A549 (cell line): ENCODE measurements around the gene STIMATE. TPM values are rescaled to one million over a fixed set of nuclear protein-coding genes. Genes with fewer than 3 reads are reported as not detected.

ENCODE experiments used
- ATAC-seq, 2 experiments: fragments of 200-7000 bp in 1 of 2; fragments of >200 bp in 1 of 2; cut with Nextera tagmentation in 1 of 2; cut with Tn5 transposase in 1 of 2; 3 replicates each; pipeline versions ENCODE4 v1.8.0 to v1.9.1; 2018 to 2020; ENCODE audit warnings: mild to moderate bottlenecking in 1 of 2, moderate library complexity in 1 of 2
- CTCF ChIA-PET: fragments of 300-600 bp; sonication (Branson Sonifier 250); formaldehyde crosslinking; extraction: SDS; loops from one replicate; lab custom pipeline; 2021; ENCODE audit warnings: antibody characterized with exemption, inconsistent platforms; lab: Yijun Ruan, JAX
- POLR2A ChIA-PET: fragments of 350-600 bp; formaldehyde crosslinking; extraction: SDS; loops from one replicate; lab custom pipeline; 2021; ENCODE audit warnings: antibody characterized with exemption, inconsistent platforms; lab: Yijun Ruan, JAX
- DNase-seq, 2 experiments: peaks; one replicate each; pipeline versions ENCODE4 v3.0.0 to v3.0.0-alpha.2; 2011 to 2016; ENCODE audit warnings: low read depth in 1 of 2, low spot score in 1 of 2
- FAIRE-seq: peaks from 2 replicates; lab custom pipeline; 2011; peaks lifted over from hg19 to GRCh38; lab: Jason Lieb, UNC
- H3K27ac ChIP-seq, 2 experiments: fragments of >200 bp; sonication (Bioruptor Twin); formaldehyde crosslinking; 3 replicates each; pipeline ENCODE4 v1.5.1; 2016 to 2017
- H3K4me1 ChIP-seq: fragments of >200 bp; sonication (Bioruptor Twin); formaldehyde crosslinking; 3 replicates; pipeline ENCODE4 v1.6.1; 2016
- H3K4me2 ChIP-seq: fragments of >200 bp; sonication (Bioruptor Twin); formaldehyde crosslinking; 3 replicates; pipeline ENCODE4 v1.6.1; 2016
- H3K4me3 ChIP-seq: fragments of >200 bp; sonication (Bioruptor Twin); formaldehyde crosslinking; 3 replicates; pipeline ENCODE4 v1.5.1; 2016
- H3K9me3 ChIP-seq: fragments of >200 bp; sonication (Bioruptor Twin); formaldehyde crosslinking; 3 replicates; pipeline ENCODE4 v1.6.1; 2016
- CHD2 ChIP-seq: fragments of 150-350 bp; IDR thresholded peaks from 2 replicates; pipeline ENCODE4 v1.6.1; 2014; ENCODE audit warnings: low read length; ENCODE audit not compliant: partially characterized antibody
- FOSL2 ChIP-seq, 2 experiments: fragments of 450-650 bp in 1 of 2; fragments of >200 bp in 1 of 2; sonication (Bioruptor Twin) in 1 of 2; formaldehyde crosslinking; IDR thresholded peaks; 2 replicates each; pipeline versions ENCODE4 v1.5.0 to v1.6.1; 2016 to 2020; ENCODE audit warnings: mild to moderate bottlenecking in 1 of 2, moderate library complexity in 1 of 2
- HOXB13 ChIP-seq: fragments of 250-450 bp; sonication (Bioruptor Pico); IDR thresholded peaks from 2 replicates; pipeline ENCODE4 v1.5.0; 2020; ENCODE audit warnings: low read depth, mild to moderate bottlenecking, moderate library complexity
- KDM1A ChIP-seq: fragments of 200-600 bp; sonication (generic); IDR thresholded peaks from 2 replicates; pipeline ENCODE4 v1.6.1; 2016; ENCODE audit warnings: low read depth, mild to moderate bottlenecking
- KDM5A ChIP-seq: fragments of 200-600 bp; sonication (generic); IDR thresholded peaks from 2 replicates; pipeline ENCODE4 v1.6.1; 2016; ENCODE audit warnings: antibody characterized with exemption, mild to moderate bottlenecking
- NR3C1 ChIP-seq: fragments of >200 bp; sonication (Bioruptor Twin); formaldehyde crosslinking; IDR thresholded peaks from 3 replicates; pipeline ENCODE4 v1.6.1; 2017
- PHF8 ChIP-seq: fragments of 200-600 bp; sonication (generic); IDR thresholded peaks from 2 replicates; pipeline ENCODE4 v1.6.1; 2016; ENCODE audit warnings: low read depth, mild to moderate bottlenecking, antibody characterized with exemption, moderate library complexity, borderline replicate concordance
- RFX5 ChIP-seq: fragments of 450-650 bp; IDR thresholded peaks from 2 replicates; pipeline ENCODE4 v1.7.1; 2014; ENCODE audit warnings: antibody characterized with exemption, mild to moderate bottlenecking, moderate library complexity
- SMC3 ChIP-seq: fragments of >200 bp; sonication (Bioruptor Twin); formaldehyde crosslinking; IDR thresholded peaks from 3 replicates; pipeline ENCODE4 v1.6.1; 2018; ENCODE audit warnings: inconsistent platforms
- WGBS: methylation state at CpG from one replicate; pipeline ENCODE4 v1.1.6; 2017; ENCODE audit errors: missing lambda C conversion rate; 5-methylcytosine and 5-hydroxymethylcytosine counted together
- polyA plus RNA-seq, 4 experiments: library from polyadenylated mRNA; depleted of rRNA in 3 of 4; stranded (reverse); fragments of >200 nt; fragmentation: RNase III in 1 of 4; extraction: RNeasy Plus Mini Kit Qiagen cat#74134 plus additional on column Dnase treatment in 1 of 4; gene quantifications; 2 replicates in 3 of 4; 3 replicates in 1 of 4; pipeline ENCODE4 v1.2.3, GENCODE V29; 2011 to 2017
- TF ChIP-seq, protein P1 (sequence below): fragments of 250-450 bp; sonication (Bioruptor Pico); IDR thresholded peaks from 2 replicates; pipeline ENCODE4 v1.5.0; 2021; ENCODE audit warnings: mild to moderate bottlenecking, moderate library complexity, borderline replicate concordance
- TF ChIP-seq, protein P2 (sequence below): fragments of >200 bp; sonication (Bioruptor Twin); formaldehyde crosslinking; IDR thresholded peaks from 3 replicates; pipeline ENCODE4 v1.5.1; 2016
- TF ChIP-seq, protein P3 (sequence below): IDR thresholded peaks from 2 replicates; pipeline ENCODE4 v1.6.1; 2012; ENCODE audit warnings: low read depth, borderline replicate concordance
- TF ChIP-seq, protein P4 (sequence below): fragments of 150-350 bp; IDR thresholded peaks from 2 replicates; pipeline ENCODE4 v1.6.1; 2014; ENCODE audit warnings: low read depth, mild to moderate bottlenecking, low read length
- TF ChIP-seq, protein P5 (sequence below): fragments of 200-600 bp; sonication (generic); IDR thresholded peaks from 2 replicates; pipeline ENCODE4 v1.6.1; 2016; ENCODE audit warnings: antibody characterized with exemption, mild to moderate bottlenecking, moderate library complexity
- TF ChIP-seq, protein P6 (sequence below): fragments of >200 bp; sonication (Bioruptor Twin); formaldehyde crosslinking; IDR thresholded peaks from 2 replicates; pipeline ENCODE4 v1.6.1; 2016

The STIMATE gene
- polyA plus RNA-seq, 2 of the 4 experiments (the other 2 are of a cell fraction), result 5.2 to 5.5 TPM

DNA sequence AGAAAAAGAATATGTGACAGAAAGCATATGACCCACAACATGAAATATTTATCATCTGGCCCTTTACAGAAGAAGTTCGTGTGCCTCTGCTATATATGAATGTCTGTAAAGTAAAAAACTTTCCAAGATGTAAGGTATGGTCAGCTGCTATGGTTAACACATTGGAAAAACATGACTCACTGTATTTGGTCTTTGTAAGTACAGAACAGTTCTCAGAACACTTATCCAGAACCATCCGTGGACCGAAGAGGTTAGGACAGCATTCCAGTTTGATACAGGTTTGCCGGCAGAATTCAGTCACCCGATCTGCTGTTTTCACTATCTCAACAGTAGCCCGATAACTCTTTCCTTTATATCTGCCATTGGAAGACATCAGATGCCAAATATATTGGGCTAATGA is 13.5 kb upstream of the STIMATE start:
- no peak for DNase-seq
- Histone ChIP-seq H3K4me2 (no peak overlapping the region), H3K27ac (no peak overlapping the region), H3K4me1 (no peaks in the 10 kb centered on the region), H3K4me3 (no peak overlapping the region), H3K9me3 (no peaks in the 10 kb centered on the region)
- WGBS, result 89% methylated on average over 6 of the region's 6 CpGs
- CTCF ChIA-PET, result interaction anchor here (0.7 kb wide), 1 partner anchor 21 kb away, joined by 3 read pairs; no protein-coding TSS in a partner anchor
- FAIRE-seq, result no peak
- ATAC-seq, result no peak
- no peak for TF ChIP-seq RFX5
- no peak for TF ChIP-seq FOSL2 (IDR thresholded peaks at IDR 0.05)
- TF ChIP-seq FOSL2 (CRISPR knock-in tag; IDR thresholded peaks at IDR 0.05), result no peak
- TF ChIP-seq, protein P1, sequence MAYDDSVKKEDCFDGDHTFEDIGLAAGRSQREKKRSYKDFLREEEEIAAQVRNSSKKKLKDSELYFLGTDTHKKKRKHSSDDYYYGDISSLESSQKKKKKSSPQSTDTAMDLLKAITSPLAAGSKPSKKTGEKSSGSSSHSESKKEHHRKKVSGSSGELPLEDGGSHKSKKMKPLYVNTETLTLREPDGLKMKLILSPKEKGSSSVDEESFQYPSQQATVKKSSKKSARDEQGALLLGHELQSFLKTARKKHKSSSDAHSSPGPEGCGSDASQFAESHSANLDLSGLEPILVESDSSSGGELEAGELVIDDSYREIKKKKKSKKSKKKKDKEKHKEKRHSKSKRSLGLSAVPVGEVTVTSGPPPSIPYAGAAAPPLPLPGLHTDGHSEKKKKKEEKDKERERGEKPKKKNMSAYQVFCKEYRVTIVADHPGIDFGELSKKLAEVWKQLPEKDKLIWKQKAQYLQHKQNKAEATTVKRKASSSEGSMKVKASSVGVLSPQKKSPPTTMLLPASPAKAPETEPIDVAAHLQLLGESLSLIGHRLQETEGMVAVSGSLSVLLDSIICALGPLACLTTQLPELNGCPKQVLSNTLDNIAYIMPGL (CRISPR knock-in tag), result no peak
- TF ChIP-seq, protein P2, sequence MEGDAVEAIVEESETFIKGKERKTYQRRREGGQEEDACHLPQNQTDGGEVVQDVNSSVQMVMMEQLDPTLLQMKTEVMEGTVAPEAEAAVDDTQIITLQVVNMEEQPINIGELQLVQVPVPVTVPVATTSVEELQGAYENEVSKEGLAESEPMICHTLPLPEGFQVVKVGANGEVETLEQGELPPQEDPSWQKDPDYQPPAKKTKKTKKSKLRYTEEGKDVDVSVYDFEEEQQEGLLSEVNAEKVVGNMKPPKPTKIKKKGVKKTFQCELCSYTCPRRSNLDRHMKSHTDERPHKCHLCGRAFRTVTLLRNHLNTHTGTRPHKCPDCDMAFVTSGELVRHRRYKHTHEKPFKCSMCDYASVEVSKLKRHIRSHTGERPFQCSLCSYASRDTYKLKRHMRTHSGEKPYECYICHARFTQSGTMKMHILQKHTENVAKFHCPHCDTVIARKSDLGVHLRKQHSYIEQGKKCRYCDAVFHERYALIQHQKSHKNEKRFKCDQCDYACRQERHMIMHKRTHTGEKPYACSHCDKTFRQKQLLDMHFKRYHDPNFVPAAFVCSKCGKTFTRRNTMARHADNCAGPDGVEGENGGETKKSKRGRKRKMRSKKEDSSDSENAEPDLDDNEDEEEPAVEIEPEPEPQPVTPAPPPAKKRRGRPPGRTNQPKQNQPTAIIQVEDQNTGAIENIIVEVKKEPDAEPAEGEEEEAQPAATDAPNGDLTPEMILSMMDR, result no peak
- TF ChIP-seq KDM1A, result no peak
- POLR2A ChIA-PET, result no interaction called here

DNA sequence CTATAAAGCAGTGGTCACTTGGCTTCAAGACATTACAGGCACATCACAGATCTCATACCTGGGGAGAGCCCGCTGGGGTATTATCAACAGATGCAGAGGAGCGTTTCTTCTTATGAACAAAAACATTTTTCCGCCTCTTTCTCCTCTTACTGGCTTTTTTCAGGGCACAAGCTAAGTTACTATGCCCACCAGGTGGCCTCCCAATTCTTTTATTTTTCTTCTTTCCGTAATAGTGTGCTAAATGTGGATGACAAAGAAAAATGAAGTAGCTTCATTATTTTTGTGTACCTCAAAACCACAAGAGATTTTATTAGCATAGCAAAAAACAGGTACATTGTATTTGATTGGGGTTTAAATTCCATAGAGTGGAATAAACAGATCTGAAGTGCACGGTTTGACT is 10.1 kb upstream of the STIMATE start:
- POLR2A ChIA-PET, result no interaction called here
- 93% methylated on average over 5 of the region's 5 CpGs for WGBS
- Histone ChIP-seq H3K9me3 (no peaks in the 10 kb centered on the region), H3K27ac (no peak overlapping the region)
- no peak for DNase-seq
- TF ChIP-seq SMC3 (no peak), HOXB13 (CRISPR knock-in tag) (no peak), KDM5A (no peak), NR3C1 (no peak), PHF8 (no peak), CHD2 (no peak)
- TF ChIP-seq, protein P3, sequence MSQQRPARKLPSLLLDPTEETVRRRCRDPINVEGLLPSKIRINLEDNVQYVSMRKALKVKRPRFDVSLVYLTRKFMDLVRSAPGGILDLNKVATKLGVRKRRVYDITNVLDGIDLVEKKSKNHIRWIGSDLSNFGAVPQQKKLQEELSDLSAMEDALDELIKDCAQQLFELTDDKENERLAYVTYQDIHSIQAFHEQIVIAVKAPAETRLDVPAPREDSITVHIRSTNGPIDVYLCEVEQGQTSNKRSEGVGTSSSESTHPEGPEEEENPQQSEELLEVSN, result no peak
- TF ChIP-seq, protein P4, sequence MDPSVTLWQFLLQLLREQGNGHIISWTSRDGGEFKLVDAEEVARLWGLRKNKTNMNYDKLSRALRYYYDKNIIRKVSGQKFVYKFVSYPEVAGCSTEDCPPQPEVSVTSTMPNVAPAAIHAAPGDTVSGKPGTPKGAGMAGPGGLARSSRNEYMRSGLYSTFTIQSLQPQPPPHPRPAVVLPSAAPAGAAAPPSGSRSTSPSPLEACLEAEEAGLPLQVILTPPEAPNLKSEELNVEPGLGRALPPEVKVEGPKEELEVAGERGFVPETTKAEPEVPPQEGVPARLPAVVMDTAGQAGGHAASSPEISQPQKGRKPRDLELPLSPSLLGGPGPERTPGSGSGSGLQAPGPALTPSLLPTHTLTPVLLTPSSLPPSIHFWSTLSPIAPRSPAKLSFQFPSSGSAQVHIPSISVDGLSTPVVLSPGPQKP, result no peak
- TF ChIP-seq, protein P5, sequence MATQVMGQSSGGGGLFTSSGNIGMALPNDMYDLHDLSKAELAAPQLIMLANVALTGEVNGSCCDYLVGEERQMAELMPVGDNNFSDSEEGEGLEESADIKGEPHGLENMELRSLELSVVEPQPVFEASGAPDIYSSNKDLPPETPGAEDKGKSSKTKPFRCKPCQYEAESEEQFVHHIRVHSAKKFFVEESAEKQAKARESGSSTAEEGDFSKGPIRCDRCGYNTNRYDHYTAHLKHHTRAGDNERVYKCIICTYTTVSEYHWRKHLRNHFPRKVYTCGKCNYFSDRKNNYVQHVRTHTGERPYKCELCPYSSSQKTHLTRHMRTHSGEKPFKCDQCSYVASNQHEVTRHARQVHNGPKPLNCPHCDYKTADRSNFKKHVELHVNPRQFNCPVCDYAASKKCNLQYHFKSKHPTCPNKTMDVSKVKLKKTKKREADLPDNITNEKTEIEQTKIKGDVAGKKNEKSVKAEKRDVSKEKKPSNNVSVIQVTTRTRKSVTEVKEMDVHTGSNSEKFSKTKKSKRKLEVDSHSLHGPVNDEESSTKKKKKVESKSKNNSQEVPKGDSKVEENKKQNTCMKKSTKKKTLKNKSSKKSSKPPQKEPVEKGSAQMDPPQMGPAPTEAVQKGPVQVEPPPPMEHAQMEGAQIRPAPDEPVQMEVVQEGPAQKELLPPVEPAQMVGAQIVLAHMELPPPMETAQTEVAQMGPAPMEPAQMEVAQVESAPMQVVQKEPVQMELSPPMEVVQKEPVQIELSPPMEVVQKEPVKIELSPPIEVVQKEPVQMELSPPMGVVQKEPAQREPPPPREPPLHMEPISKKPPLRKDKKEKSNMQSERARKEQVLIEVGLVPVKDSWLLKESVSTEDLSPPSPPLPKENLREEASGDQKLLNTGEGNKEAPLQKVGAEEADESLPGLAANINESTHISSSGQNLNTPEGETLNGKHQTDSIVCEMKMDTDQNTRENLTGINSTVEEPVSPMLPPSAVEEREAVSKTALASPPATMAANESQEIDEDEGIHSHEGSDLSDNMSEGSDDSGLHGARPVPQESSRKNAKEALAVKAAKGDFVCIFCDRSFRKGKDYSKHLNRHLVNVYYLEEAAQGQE, result no peak
- TF ChIP-seq, protein P6, sequence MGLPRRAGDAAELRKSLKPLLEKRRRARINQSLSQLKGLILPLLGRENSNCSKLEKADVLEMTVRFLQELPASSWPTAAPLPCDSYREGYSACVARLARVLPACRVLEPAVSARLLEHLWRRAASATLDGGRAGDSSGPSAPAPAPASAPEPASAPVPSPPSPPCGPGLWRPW, result no peak
- TF ChIP-seq, all 56 proteins: peak for 0
- CTCF ChIA-PET, result interaction anchor here (0.9 to 1.4 kb wide), 5 partner anchors 8 to 137 kb away, joined by 3 to 4 read pairs (median 3); no protein-coding TSS in a partner anchor
- no peak overlapping the region for H3K4me2 ChIP-seq
- no peak for FAIRE-seq
- ATAC-seq, result no peak
- no peak overlapping the region for H3K4me3 ChIP-seq
- H3K4me1 ChIP-seq, result no peaks in the 10 kb centered on the region
